ENCODE measurements around the gene LRP1-AS. TPM values are rescaled to one million over a fixed set of nuclear protein-coding genes. Genes with fewer than 3 reads are reported as not detected.
A peak's percentile ranks its signal among the peaks of the same experiment; 100 is the strongest.

Gene LRP1-AS
- total RNA-seq, 1 donor from 2014 or later = not detected

- H3K27me3 ChIP-seq = no peaks in the 10 kb centered on the region
- DNase-seq (ENCODE audit: extremely low spot score in 2 of 2) = no peak
- H3K36me3 ChIP-seq = peaks cover 0 to 58% of the 10 kb centered on the region in 2 donors
- no peak overlapping the region for H3K4me3 ChIP-seq
- intact Hi-C loops (cut with DNase I) = no loop called here
- H3K9me3 ChIP-seq = no peaks in the 10 kb centered on the region
- TF ChIP-seq POLR2A (IDR thresholded peaks at IDR 0.05) (no peak), POLR2AphosphoS5 (IDR thresholded peaks at IDR 0.05; ENCODE audit: insufficient read depth in 1 of 2, low read depth in 1 of 2) (peak in 1 of 2 donors; percentile 28), CTCF (IDR thresholded peaks at IDR 0.05) (no peak)
- peaks cover 93% of the 10 kb centered on the region for H3K4me1 ChIP-seq
- peak overlapping the region; percentile 92 for H3K27ac ChIP-seq
Measured at GRCh38 chr12:57145460-57146059, 1.9 kb downstream of the LRP1-AS start.

GRCh38 chr12:57143454-57143853 is 4.0 kb downstream of the LRP1-AS start:
- Histone ChIP-seq H3K4me3 (no peak overlapping the region), H3K9me3 (no peaks in the 10 kb centered on the region), H3K36me3 (peaks cover 0 to 69% of the 10 kb centered on the region in 2 donors), H3K27ac (peak overlapping the region; percentile 81), H3K27me3 (no peaks in the 10 kb centered on the region), H3K4me1 (peaks cover 86% of the 10 kb centered on the region)
- no peak for DNase-seq (ENCODE audit: extremely low spot score in 2 of 2)
- TF ChIP-seq POLR2AphosphoS5 (IDR thresholded peaks at IDR 0.05; ENCODE audit: insufficient read depth in 1 of 2, low read depth in 1 of 2) = no peak
- TF ChIP-seq CTCF (IDR thresholded peaks at IDR 0.05) = no peak
- TF ChIP-seq POLR2A (IDR thresholded peaks at IDR 0.05) = no peak
- intact Hi-C loops (cut with DNase I) = no loop called here

GRCh38 chr12:57142727-57143126 is 4.7 kb downstream of the LRP1-AS start:
- no peak for DNase-seq (ENCODE audit: extremely low spot score in 2 of 2)

GRCh38 chr12:57142121-57142520 is 5.3 kb downstream of the LRP1-AS start:
- peak overlapping the region in 1 of 2 donors; percentile 14 for H3K4me3 ChIP-seq
- peaks cover 86% of the 10 kb centered on the region for H3K4me1 ChIP-seq
- H3K36me3 ChIP-seq = peaks cover 0 to 69% of the 10 kb centered on the region in 2 donors
- no peak for DNase-seq (ENCODE audit: extremely low spot score in 2 of 2)
- peak overlapping the region; percentile 81 for H3K27ac ChIP-seq
- no peaks in the 10 kb centered on the region for H3K9me3 ChIP-seq
- intact Hi-C loops (cut with DNase I) = no loop called here
- TF ChIP-seq POLR2A (IDR thresholded peaks at IDR 0.05) (no peak), CTCF (IDR thresholded peaks at IDR 0.05) (no peak), POLR2AphosphoS5 (IDR thresholded peaks at IDR 0.05; ENCODE audit: insufficient read depth in 1 of 2, low read depth in 1 of 2) (peak in 1 of 2 donors; percentile 42)
- no peaks in the 10 kb centered on the region for H3K27me3 ChIP-seq

More at GRCh38 chr12:57142727-57143126, 4.7 kb downstream of the LRP1-AS start:
- no peak for TF ChIP-seq CTCF (IDR thresholded peaks at IDR 0.05)
- TF ChIP-seq POLR2A (IDR thresholded peaks at IDR 0.05) = no peak
- TF ChIP-seq POLR2AphosphoS5 (IDR thresholded peaks at IDR 0.05; ENCODE audit: insufficient read depth in 1 of 2, low read depth in 1 of 2) = no peak
- Histone ChIP-seq H3K4me1 (peaks cover 86% of the 10 kb centered on the region), H3K9me3 (no peaks in the 10 kb centered on the region), H3K27me3 (no peaks in the 10 kb centered on the region), H3K27ac (peak overlapping the region; percentile 81), H3K4me3 (peak overlapping the region in 1 of 2 donors; percentile 14), H3K36me3 (peaks cover 0 to 69% of the 10 kb centered on the region in 2 donors)
- intact Hi-C loops (cut with DNase I) = no loop called here

GRCh38 chr12:57141249-57141648 is 6.2 kb downstream of the LRP1-AS start:
- DNase-seq (ENCODE audit: extremely low spot score in 2 of 2) = no peak
- Histone ChIP-seq H3K9me3 (no peaks in the 10 kb centered on the region), H3K36me3 (peaks cover 0 to 65% of the 10 kb centered on the region in 2 donors), H3K27ac (peak overlapping the region; percentile 81), H3K27me3 (no peaks in the 10 kb centered on the region), H3K4me1 (peaks cover 86% of the 10 kb centered on the region), H3K4me3 (no peak overlapping the region)
- TF ChIP-seq POLR2AphosphoS5 (IDR thresholded peaks at IDR 0.05; ENCODE audit: insufficient read depth in 1 of 2, low read depth in 1 of 2) (no peak), CTCF (IDR thresholded peaks at IDR 0.05) (no peak), POLR2A (IDR thresholded peaks at IDR 0.05) (no peak)
- intact Hi-C loops (cut with DNase I) = no loop called here

Data from vagina (tissue), 2 donors.